HG03060 (cell line): ENCODE results near the gene GRN.
"Not testable (repeated sequence)": the region's sequence is repeated elsewhere in the genome, so short reads cannot be mapped to it uniquely, and the experiment has no call there.

Experiments
- ATAC-seq: cut with Tn5 transposase; IDR thresholded peaks from one replicate; pipeline ENCODE4 v1.9.1; 2021; ENCODE audit warnings: low read depth, moderate number of reproducible peaks; ENCODE audit not compliant: unreplicated experiment

The GRN gene

GRCh38 chr17:44359458-44360143 lies 14.5 kb downstream of the GRN start:
- no peak for ATAC-seq

- ATAC-seq, result no peak
Observed at GRCh38 chr17:44360144-44360533, 15.0 kb downstream of the GRN start.

- no peak for ATAC-seq
Observed at GRCh38 chr17:44360826-44361225, 15.7 kb downstream of the GRN start.

- no peak for ATAC-seq
Observed at GRCh38 chr17:44361292-44362260, 16.5 kb downstream of the GRN start.

- no peak for ATAC-seq
Observed at GRCh38 chr17:44362459-44362948, 17.4 kb downstream of the GRN start.

- no peak for ATAC-seq
Observed at GRCh38 chr17:44362949-44363612, 18.0 kb downstream of the GRN start.

- no peak for ATAC-seq
Observed at GRCh38 chr17:44363613-44364159, 18.6 kb downstream of the GRN start, which contains the start of gene FAM171A2. Gene FAM171A2 (minus strand): TSS chr17:44363853. CDS start chr17:44363714, 139 bp downstream.

GRCh38 chr17:44365051-44365450 lies 19.9 kb downstream of the GRN start:
- not testable (repeated sequence) for ATAC-seq

GRCh38 chr17:44367231-44367979 lies 22.3 kb downstream of the GRN start:
- no peak for ATAC-seq

GRCh38 chr17:44368391-44369243 lies 23.5 kb downstream of the GRN start:
- ATAC-seq, result not testable (repeated sequence)

- ATAC-seq, result not testable (repeated sequence)
Observed at GRCh38 chr17:44369414-44370023, 24.4 kb downstream of the GRN start.

- no peak for ATAC-seq
Observed at GRCh38 chr17:44372036-44372435, 26.9 kb downstream of the GRN start.

GRCh38 chr17:44374306-44375195 lies 29.4 kb downstream of the GRN start:
- ATAC-seq, result no peak

- ATAC-seq, result no peak
Observed at GRCh38 chr17:44375196-44376017, 30.3 kb downstream of the GRN start.

- ATAC-seq, result no peak
Observed at GRCh38 chr17:44376124-44376523, 31.0 kb downstream of the GRN start.

GRCh38 chr17:44376779-44377178 lies 31.7 kb downstream of the GRN start:
- ATAC-seq, result no peak
